ENCODE data around the gene B3GAT1.

DNA sequence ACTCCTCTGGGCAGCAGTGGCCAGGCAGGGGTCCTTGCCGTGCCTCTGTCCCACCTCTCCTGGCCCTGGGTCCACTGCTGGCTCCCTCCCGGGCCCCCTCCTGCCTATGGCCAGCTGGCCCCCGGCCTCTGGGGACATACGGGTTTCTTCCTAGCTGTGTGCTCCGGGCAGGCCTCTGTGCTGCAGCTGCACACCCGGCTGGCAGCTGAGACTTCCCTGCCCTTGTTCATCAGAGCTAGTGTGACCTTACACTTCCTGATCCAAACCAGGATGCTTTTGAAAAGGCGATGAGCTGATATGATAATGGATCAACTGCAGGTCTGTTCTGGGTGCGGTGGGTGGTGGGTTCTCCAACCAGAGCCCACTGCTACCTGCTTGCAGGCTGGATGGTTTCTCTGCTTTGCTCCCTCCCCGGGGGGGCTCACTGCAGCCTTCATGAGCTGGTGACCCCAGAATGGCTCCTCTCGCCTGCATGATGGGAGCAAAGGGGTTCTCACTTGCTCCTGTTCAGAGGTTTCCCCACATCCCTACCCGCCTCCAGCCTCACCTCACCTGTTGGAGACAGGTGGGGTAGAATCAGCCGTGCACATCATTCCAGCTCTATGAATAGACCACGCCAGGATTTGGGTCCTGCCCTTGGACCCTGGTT is 13.3 kb downstream of the B3GAT1 start:
- TF ChIP-seq, protein P1, sequence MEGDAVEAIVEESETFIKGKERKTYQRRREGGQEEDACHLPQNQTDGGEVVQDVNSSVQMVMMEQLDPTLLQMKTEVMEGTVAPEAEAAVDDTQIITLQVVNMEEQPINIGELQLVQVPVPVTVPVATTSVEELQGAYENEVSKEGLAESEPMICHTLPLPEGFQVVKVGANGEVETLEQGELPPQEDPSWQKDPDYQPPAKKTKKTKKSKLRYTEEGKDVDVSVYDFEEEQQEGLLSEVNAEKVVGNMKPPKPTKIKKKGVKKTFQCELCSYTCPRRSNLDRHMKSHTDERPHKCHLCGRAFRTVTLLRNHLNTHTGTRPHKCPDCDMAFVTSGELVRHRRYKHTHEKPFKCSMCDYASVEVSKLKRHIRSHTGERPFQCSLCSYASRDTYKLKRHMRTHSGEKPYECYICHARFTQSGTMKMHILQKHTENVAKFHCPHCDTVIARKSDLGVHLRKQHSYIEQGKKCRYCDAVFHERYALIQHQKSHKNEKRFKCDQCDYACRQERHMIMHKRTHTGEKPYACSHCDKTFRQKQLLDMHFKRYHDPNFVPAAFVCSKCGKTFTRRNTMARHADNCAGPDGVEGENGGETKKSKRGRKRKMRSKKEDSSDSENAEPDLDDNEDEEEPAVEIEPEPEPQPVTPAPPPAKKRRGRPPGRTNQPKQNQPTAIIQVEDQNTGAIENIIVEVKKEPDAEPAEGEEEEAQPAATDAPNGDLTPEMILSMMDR (IDR thresholded peaks at IDR 0.05; ENCODE audit: insufficient read depth, low read depth, low read length): no peak
- TF ChIP-seq EZH2 (IDR thresholded peaks at IDR 0.05; ENCODE audit: insufficient read depth, low read length): no peak
